ENCODE measurements around the gene WDSUB1. TPM values are rescaled to one million over a fixed set of nuclear protein-coding genes. Genes with fewer than 3 reads are reported as not detected.

WDSUB1 gene
- total and polyA plus RNA-seq, 9 of the 15 experiments (the other 6 are each of a cell fraction or from before 2014, with no cell fraction given) = 5.2 to 13.7 (median 9.4) TPM

DNA sequence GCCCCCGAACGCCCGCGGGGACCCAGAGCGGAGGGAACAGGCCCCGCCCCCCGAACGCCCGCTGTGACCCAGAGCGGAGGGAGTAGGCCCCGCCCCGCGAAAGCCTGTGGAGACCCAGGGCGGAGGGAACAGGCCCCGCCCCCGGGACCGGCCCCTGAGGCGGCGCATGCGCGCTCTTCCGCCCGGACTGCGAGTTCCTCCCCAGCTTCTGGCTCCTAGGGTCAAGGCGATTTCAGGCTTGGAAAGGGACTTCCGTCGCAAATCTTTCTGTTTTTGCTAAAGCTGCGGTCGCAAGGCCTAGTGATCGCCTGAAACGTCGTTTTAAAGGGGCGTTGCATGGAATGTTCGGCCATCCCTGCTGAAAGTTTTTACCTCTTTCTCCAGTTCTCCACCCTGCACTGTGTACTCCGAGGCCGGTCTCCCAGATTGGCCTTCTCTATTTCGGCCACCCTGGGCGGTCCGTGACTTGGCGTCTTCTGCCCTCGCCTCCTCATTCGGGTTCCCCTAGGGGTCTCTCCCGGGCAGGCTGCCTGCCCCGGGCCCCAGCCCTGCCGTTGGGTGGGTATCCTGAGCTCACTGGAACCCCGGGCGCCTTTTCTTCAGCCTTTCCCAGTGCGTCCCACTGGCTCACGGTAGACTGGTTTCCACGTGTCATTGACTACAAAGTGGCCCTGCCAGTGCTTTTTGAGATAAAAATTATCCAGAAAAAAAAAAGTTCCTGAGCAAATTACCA is 372 bp upstream of the WDSUB1 start (continued):
- TF ChIP-seq, protein P1, sequence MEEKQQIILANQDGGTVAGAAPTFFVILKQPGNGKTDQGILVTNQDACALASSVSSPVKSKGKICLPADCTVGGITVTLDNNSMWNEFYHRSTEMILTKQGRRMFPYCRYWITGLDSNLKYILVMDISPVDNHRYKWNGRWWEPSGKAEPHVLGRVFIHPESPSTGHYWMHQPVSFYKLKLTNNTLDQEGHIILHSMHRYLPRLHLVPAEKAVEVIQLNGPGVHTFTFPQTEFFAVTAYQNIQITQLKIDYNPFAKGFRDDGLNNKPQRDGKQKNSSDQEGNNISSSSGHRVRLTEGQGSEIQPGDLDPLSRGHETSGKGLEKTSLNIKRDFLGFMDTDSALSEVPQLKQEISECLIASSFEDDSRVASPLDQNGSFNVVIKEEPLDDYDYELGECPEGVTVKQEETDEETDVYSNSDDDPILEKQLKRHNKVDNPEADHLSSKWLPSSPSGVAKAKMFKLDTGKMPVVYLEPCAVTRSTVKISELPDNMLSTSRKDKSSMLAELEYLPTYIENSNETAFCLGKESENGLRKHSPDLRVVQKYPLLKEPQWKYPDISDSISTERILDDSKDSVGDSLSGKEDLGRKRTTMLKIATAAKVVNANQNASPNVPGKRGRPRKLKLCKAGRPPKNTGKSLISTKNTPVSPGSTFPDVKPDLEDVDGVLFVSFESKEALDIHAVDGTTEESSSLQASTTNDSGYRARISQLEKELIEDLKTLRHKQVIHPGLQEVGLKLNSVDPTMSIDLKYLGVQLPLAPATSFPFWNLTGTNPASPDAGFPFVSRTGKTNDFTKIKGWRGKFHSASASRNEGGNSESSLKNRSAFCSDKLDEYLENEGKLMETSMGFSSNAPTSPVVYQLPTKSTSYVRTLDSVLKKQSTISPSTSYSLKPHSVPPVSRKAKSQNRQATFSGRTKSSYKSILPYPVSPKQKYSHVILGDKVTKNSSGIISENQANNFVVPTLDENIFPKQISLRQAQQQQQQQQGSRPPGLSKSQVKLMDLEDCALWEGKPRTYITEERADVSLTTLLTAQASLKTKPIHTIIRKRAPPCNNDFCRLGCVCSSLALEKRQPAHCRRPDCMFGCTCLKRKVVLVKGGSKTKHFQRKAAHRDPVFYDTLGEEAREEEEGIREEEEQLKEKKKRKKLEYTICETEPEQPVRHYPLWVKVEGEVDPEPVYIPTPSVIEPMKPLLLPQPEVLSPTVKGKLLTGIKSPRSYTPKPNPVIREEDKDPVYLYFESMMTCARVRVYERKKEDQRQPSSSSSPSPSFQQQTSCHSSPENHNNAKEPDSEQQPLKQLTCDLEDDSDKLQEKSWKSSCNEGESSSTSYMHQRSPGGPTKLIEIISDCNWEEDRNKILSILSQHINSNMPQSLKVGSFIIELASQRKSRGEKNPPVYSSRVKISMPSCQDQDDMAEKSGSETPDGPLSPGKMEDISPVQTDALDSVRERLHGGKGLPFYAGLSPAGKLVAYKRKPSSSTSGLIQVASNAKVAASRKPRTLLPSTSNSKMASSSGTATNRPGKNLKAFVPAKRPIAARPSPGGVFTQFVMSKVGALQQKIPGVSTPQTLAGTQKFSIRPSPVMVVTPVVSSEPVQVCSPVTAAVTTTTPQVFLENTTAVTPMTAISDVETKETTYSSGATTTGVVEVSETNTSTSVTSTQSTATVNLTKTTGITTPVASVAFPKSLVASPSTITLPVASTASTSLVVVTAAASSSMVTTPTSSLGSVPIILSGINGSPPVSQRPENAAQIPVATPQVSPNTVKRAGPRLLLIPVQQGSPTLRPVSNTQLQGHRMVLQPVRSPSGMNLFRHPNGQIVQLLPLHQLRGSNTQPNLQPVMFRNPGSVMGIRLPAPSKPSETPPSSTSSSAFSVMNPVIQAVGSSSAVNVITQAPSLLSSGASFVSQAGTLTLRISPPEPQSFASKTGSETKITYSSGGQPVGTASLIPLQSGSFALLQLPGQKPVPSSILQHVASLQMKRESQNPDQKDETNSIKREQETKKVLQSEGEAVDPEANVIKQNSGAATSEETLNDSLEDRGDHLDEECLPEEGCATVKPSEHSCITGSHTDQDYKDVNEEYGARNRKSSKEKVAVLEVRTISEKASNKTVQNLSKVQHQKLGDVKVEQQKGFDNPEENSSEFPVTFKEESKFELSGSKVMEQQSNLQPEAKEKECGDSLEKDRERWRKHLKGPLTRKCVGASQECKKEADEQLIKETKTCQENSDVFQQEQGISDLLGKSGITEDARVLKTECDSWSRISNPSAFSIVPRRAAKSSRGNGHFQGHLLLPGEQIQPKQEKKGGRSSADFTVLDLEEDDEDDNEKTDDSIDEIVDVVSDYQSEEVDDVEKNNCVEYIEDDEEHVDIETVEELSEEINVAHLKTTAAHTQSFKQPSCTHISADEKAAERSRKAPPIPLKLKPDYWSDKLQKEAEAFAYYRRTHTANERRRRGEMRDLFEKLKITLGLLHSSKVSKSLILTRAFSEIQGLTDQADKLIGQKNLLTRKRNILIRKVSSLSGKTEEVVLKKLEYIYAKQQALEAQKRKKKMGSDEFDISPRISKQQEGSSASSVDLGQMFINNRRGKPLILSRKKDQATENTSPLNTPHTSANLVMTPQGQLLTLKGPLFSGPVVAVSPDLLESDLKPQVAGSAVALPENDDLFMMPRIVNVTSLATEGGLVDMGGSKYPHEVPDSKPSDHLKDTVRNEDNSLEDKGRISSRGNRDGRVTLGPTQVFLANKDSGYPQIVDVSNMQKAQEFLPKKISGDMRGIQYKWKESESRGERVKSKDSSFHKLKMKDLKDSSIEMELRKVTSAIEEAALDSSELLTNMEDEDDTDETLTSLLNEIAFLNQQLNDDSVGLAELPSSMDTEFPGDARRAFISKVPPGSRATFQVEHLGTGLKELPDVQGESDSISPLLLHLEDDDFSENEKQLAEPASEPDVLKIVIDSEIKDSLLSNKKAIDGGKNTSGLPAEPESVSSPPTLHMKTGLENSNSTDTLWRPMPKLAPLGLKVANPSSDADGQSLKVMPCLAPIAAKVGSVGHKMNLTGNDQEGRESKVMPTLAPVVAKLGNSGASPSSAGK (IDR thresholded peaks at IDR 0.05) = peak; percentile 93
- TF ChIP-seq SMARCB1 (IDR thresholded peaks at IDR 0.05; ENCODE audit: insufficient read length, low read depth) = no peak
- TF ChIP-seq, protein P2, sequence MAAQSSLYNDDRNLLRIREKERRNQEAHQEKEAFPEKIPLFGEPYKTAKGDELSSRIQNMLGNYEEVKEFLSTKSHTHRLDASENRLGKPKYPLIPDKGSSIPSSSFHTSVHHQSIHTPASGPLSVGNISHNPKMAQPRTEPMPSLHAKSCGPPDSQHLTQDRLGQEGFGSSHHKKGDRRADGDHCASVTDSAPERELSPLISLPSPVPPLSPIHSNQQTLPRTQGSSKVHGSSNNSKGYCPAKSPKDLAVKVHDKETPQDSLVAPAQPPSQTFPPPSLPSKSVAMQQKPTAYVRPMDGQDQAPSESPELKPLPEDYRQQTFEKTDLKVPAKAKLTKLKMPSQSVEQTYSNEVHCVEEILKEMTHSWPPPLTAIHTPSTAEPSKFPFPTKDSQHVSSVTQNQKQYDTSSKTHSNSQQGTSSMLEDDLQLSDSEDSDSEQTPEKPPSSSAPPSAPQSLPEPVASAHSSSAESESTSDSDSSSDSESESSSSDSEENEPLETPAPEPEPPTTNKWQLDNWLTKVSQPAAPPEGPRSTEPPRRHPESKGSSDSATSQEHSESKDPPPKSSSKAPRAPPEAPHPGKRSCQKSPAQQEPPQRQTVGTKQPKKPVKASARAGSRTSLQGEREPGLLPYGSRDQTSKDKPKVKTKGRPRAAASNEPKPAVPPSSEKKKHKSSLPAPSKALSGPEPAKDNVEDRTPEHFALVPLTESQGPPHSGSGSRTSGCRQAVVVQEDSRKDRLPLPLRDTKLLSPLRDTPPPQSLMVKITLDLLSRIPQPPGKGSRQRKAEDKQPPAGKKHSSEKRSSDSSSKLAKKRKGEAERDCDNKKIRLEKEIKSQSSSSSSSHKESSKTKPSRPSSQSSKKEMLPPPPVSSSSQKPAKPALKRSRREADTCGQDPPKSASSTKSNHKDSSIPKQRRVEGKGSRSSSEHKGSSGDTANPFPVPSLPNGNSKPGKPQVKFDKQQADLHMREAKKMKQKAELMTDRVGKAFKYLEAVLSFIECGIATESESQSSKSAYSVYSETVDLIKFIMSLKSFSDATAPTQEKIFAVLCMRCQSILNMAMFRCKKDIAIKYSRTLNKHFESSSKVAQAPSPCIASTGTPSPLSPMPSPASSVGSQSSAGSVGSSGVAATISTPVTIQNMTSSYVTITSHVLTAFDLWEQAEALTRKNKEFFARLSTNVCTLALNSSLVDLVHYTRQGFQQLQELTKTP (IDR thresholded peaks at IDR 0.05; ENCODE audit: low read depth in 1 of 2, partially characterized antibody in 2 of 2) = peak in 1 of 2 experiments; percentile 38
- 0 out of 2 replicates have a peak, but pooled peaks have one; percentile 16 for TF ChIP-seq MTA2 (IDR thresholded peaks at IDR 0.05; ENCODE audit: low read depth)
- TF ChIP-seq MECOM (CRISPR knock-in tag; IDR thresholded peaks at IDR 0.05) = 0 out of 2 replicates have a peak, but pooled peaks have one; percentile 46
- TF ChIP-seq, protein P3, sequence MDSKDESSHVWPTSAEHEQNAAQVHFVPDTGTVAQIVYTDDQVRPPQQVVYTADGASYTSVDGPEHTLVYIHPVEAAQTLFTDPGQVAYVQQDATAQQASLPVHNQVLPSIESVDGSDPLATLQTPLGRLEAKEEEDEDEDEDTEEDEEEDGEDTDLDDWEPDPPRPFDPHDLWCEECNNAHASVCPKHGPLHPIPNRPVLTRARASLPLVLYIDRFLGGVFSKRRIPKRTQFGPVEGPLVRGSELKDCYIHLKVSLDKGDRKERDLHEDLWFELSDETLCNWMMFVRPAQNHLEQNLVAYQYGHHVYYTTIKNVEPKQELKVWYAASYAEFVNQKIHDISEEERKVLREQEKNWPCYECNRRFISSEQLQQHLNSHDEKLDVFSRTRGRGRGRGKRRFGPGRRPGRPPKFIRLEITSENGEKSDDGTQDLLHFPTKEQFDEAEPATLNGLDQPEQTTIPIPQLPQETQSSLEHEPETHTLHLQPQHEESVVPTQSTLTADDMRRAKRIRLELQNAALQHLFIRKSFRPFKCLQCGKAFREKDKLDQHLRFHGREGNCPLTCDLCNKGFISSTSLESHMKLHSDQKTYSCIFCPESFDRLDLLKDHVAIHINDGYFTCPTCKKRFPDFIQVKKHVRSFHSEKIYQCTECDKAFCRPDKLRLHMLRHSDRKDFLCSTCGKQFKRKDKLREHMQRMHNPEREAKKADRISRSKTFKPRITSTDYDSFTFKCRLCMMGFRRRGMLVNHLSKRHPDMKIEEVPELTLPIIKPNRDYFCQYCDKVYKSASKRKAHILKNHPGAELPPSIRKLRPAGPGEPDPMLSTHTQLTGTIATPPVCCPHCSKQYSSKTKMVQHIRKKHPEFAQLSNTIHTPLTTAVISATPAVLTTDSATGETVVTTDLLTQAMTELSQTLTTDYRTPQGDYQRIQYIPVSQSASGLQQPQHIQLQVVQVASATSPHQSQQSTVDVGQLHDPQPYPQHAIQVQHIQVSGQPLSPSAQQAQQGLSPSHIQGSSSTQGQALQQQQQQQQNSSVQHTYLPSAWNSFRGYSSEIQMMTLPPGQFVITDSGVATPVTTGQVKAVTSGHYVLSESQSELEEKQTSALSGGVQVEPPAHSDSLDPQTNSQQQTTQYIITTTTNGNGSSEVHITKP (IDR thresholded peaks at IDR 0.05; ENCODE audit: partially characterized antibody) = peak; percentile 85
- TF ChIP-seq PML (IDR thresholded peaks at IDR 0.05; ENCODE audit: low read length) = peak; percentile 80; the same call in 1 of the 2 replicates

All from K562 (cell line).